PC-9 (cell line): ENCODE measurements around the gene SUMF2.

ENCODE experiments used
- EZH2 ChIP-seq: fragments of 200-600 bp; sonication (generic); IDR thresholded peaks from 2 replicates; pipeline ENCODE4 v1.8.0; 2017; ENCODE audit warnings: antibody characterized with exemption, low read depth
- TF ChIP-seq, protein P1 (sequence below): fragments of 200-600 bp; sonication (generic); conservative IDR thresholded peaks from 2 replicates; pipeline ENCODE4 v1.6.1; 2017; ENCODE audit warnings: mixed run types, antibody characterized with exemption, mild to moderate bottlenecking, moderate library complexity

DNA sequence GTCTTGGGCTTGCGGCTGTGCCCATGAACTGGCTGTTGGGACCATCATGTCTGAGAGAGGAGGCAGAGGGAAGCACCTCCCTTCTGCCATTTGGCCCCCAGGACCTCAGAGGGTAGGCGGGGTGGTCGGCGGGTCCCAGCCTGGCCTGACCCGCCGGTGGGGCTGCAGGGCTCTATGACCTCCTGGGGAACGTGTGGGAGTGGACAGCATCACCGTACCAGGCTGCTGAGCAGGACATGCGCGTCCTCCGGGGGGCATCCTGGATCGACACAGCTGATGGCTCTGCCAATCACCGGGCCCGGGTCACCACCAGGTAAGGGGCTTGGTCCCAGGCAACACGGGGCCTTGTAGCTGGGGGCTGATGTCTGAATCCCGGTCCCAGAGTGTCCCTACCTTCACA is 14.1 kb downstream of the SUMF2 start:
- TF ChIP-seq, protein P1, sequence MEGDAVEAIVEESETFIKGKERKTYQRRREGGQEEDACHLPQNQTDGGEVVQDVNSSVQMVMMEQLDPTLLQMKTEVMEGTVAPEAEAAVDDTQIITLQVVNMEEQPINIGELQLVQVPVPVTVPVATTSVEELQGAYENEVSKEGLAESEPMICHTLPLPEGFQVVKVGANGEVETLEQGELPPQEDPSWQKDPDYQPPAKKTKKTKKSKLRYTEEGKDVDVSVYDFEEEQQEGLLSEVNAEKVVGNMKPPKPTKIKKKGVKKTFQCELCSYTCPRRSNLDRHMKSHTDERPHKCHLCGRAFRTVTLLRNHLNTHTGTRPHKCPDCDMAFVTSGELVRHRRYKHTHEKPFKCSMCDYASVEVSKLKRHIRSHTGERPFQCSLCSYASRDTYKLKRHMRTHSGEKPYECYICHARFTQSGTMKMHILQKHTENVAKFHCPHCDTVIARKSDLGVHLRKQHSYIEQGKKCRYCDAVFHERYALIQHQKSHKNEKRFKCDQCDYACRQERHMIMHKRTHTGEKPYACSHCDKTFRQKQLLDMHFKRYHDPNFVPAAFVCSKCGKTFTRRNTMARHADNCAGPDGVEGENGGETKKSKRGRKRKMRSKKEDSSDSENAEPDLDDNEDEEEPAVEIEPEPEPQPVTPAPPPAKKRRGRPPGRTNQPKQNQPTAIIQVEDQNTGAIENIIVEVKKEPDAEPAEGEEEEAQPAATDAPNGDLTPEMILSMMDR: no peak
- TF ChIP-seq EZH2: no peak
